Middle frontal gyrus (tissue), 1 donor: ENCODE measurements around the gene COQ10A.
"Not testable (repeated sequence)": the region's sequence is repeated elsewhere in the genome, so short reads cannot be mapped to it uniquely, and the experiment has no call there.

Source experiments
- DNase-seq: peaks from one replicate; pipeline ENCODE4 v3.0.0-alpha.2; 2015; ENCODE audit warnings: low spot score; ENCODE audit errors: extremely low spot score

Gene COQ10A

GRCh38 chr12:56242986-56243385, 23.8 kb upstream of the COQ10A start:
- no peak for DNase-seq

DNA sequence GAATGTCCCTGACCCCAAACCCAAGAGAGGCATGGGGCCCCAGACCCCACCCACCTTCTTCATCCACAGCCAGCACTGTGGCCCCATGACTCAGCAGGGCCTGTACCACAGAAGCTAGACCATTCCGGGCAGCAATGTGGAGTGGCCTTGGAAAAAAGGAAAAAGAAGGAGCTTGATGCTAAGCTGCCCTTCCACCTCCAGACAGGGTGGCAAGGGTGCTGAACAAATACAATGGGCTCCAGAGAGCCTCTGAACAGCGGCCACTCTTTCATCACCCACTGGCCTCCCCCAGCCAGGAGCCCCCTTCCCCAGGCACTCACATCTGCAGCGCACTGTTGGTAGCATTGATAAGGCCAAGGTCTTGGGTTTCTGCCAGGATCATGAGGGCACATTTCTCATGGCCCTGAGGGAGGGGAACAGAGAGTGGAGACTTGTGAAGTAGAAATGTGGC, 23.0 kb upstream of the COQ10A start:
- DNase-seq, result no peak

DNA sequence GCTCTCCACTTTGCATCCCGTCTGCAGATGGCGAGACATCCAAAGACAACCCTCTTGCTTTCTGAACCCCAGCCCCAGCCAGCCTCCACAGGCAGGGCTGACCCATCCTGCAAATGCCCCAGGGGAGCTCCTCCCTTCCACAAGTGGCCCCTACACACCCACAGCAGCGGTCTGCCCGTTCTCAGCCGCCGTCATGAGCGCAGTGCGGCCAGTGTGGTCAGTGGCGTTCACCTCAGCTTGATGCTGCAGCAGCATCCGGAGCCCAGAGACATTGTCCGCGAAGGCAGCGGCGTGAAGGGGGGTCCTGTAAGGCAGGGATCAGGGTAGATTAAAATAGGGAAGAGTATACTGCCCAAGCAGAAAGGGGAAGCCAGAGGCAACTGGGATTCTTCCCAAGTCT, 22.2 kb upstream of the COQ10A start:
- DNase-seq, result no peak

- DNase-seq, result no peak
Measured at GRCh38 chr12:56247923-56248322, 18.8 kb upstream of the COQ10A start.

GRCh38 chr12:56248711-56249110, 18.0 kb upstream of the COQ10A start:
- DNase-seq, result no peak

DNA sequence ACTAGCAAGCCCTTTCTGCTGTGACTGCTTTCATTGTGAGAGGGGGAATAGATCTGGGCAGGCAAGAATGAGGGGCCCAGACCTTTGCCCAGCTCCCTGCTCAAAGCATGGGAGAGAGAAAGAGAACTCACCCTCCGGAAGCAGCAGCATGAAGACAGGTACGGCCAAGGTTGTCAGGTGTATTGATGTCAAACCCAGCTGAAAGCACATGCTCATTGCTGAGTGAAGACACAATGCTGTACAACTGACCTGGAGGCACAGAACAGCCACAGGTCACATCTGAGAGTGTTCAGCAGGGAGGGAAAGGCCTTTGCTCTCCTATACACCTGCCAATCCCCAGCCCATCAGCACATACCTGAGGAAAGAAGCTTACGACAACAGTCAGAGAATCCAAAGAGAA, 14.1 kb upstream of the COQ10A start:
- no peak for DNase-seq

DNA sequence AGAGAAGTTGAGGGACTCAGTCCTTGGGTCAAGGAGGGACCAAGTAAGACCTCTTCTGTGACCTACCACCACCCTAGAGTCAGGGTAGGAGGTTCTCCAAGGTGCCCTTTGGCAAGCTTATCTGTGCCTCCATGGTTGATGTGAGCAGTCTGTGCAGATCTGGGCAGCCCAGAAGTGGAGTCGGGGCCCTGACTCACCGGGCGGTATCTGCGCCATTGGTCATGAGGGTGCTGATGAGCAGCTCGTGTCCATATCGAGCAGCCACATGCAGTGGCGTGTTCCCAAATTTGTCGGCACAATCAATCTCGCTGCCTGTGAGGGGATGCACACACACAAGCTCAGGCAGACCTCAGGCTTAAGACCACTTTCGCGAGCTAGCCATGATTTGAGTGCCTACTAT, 13.7 kb upstream of the COQ10A start:
- DNase-seq, result no peak

GRCh38 chr12:56255671-56256070, 11.1 kb upstream of the COQ10A start:
- no peak for DNase-seq

DNA sequence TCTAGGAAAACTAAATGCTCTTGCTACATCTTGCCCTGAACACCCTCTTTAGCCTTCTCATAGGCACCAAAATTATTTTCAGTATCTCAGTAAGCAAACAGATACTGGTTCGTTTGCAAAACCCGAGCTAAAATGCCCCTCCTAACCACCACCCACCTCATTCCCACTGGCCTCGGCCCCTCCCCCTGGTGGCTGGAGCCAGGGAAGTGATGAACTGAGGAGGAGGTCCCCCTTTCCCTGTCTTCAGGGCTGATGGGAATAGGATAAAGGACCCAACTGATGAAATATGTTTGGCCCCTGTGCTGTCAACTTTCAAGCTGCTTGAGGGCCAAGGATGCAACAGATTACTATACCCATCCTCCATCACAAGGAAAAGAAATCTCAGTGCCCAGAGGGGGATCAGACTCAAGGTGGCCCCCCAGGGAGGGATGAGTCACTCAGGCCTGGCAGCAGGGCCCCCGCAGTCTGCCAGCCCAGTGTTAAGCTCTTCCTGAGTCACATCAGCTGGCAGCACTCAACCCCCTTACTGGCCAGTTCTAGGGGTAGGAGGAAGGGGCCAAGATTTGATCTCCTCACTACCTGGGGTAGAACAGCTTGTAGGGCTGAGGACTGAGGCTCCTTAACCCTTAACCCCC, 10.3 kb upstream of the COQ10A start:
- DNase-seq, result no peak

- DNase-seq, result no peak
Measured at GRCh38 chr12:56257071-56257470, 9.7 kb upstream of the COQ10A start.

- DNase-seq, result no peak
Measured at GRCh38 chr12:56257491-56258067, 9.2 kb upstream of the COQ10A start.

DNA sequence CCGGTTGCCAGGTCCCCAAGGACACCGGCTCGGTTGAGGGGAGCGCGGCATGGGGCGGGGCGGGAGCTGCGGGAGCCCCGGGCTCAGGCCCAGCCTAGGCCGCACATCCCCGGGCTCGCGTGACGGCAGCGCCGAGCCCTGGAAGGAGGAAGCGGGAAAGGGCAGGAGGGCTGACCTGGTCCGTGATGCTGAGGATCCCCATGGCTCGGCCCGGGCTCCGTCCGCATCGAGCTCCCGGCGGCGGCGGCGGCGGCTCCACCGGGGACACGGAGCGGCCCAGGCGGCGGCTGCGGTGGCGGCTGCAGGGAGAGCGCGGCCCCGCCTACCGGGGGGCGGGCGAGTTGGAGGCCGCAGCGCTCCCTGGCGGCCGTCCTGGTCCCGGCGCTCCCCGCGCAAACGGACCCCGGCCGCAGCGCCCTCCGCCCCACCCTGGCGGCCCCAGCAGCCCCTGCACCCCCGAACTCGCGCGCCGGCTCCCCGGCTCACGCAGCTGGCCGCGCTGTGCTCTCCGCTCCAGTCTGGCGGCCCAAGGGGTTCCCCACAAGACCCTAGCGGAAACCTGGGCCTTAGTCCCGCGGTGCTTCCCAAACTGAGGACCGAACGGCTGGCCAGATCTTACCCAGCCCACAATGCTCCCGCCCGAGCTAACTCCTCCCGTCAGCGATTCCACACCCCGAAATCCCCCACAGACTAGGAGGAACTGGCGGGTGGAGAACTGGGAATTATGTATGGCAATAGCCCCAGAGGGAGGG, 8.5 kb upstream of the COQ10A start, which contains the start of gene ANKRD52:
Gene ANKRD52 (minus strand): TSS at position 317 of the 752 bp plus-strand sequence. CDS start 115 bp downstream, at position 202.
- DNase-seq, result peak; percentile 60

DNA sequence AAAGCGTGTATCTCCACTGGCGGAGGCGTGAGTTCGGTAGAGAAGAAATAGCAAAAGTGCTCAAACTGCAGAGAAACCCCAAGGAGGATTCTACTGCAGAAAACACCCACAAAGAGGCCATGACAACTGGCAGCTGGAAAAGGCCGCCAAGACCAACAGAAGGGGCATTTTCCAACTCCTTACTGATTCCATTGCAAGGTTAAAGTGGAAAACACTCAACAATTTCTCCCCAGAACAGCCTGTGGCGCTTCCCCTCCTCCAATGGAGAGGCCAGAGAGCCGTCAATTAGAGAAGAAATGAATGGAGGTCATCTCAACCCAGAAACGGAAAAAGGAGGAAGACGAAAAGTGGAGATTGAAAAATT, 7.9 kb upstream of the COQ10A start:
- no peak for DNase-seq

DNA sequence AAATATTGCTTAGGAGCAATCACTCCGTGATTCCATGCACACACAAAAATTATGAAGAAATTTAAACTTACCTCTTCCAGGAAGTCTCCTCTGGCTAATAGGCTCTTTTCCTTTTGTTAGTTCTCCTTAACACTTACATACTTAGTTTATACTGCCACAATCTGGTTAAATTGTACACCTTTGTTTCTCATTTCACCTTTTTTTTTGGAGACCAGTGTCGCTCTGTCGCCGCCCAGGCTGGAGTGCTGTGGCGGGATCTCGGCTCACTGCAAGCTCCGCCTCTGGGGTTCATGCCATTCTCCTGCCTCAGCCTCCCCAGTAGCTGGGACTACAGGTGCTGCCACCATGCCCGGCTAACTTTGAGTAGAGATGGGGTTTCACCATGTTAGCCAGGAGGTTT, 6.4 kb upstream of the COQ10A start:
- no peak for DNase-seq

- DNase-seq, result no peak
Measured at GRCh38 chr12:56260921-56261320, 5.8 kb upstream of the COQ10A start.

- no peak for DNase-seq
Measured at GRCh38 chr12:56261503-56262232, 5.1 kb upstream of the COQ10A start.

DNA sequence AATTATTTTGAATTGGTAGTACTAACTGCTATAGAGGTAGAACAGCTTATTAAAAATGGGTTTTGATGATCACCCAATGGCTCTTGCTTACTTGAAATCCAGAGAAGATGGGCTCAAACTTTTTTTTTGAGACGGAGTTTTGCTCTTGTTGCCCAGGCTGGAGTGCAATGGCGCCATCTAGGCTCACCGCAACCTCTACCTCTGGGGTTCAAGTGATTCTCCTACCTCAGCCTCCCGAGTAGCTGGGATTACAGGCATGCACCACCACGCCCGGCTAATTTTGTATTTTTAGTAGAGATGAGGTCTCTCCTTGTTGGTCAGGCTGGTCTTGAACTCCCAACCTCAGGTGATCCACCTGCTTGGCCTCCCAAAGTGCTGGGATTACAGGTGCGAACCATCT, 3.8 kb upstream of the COQ10A start:
- not testable (repeated sequence) for DNase-seq

DNA sequence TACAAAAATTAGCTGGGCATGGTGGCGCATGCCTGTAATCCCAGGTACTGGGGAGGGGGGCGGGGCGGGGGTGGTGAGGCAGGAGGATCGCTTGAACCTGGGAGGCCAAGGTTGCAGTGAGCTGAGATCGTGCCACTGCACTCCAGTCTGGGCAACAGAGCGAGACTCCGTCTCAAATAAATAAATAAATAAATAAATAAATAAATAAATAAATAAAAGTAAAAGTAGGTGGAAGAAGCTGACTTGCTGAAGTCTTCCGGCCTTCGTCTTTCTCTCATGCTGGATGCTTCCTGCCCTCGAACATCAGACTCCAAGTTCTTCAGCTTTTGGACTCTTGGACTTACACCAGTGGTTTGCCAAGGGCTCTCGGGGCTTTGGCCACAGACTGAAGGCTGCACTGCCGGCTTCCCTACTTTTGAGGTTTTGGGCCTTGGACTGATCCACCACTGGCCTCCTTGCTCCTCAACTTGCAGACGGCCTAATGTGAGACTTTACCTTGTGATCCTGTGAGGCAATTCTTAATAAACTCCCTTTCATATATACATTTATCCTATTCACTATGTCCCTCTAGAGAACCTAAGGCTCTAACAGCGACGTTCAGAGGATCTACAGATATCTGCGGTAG, 562 bp upstream of the COQ10A start:
- not testable (repeated sequence) for DNase-seq

DNA sequence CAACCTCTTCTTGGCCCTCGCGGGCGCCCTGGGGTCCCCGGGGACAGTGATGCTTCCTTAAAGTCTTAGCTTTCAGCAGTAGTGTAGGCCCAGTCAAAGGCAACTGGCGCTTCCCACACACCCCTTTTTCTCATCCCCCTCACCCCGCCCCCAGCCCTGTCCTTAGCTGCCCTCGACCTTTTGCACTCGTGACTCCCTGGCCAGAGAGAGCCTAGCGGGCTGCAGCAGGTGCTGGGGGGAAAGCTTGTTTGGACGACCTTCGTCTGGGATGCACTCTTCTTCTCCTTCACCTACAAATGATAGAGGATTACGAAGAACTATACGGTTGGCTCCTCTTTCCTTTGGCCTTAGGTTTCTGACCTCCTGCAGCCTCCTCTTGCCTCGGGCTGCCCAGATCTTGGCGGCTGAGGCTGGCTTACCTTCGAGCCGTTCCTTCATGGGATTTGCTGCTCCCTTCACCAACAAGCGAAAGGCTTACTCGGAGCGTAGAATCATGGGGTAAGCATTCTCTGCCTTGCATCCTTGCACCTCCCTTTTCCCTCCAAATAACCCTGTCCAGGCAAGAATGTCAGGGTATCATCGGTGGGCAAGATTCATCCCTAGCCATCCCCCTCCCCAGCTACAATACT, 815 bp downstream of the COQ10A start:
- no peak for DNase-seq

DNA sequence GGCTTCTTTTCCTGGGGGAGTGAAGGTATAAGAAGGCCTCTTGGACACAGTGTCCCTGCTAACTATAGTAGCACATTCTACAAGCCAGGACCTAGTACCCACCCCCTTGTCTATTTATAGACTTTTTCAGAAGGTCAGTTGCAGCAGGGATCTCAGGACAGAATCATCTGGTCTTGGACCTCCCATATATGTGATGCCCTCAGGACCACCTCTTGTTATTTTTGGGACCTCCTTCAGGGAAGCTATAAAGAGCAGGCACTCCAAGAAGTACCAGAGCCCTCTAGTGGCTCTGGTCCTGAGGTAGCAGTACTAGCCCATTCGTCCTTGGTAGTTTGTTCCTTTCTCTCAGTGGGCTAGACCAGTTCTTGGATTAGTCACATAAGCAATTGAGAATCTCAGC, 4.3 kb downstream of the COQ10A start:
- no peak for DNase-seq

DNA sequence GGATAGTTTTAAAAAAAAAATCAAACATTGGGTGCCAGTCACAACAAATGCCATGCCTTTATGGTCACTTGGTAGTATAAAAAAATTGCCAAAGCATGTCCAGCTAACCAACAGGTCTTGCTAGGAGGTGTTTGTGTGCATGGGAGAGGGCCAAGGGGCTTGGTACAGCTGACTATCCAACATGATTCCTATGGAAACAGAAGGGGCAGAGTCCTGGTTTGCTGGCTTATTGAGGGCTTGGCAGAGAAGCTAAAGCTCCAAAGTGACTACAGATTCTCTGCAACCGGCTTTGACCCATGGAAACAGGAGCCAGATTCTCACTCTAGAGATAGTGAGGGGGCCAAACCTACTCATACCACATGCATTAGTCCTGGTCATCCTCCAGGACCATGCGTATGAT, 5.7 kb downstream of the COQ10A start:
- DNase-seq, result not testable (repeated sequence)
